HL-60 (cell line): Measurements from ENCODE around the gene CCDC88A.

Source experiments
- GABPA ChIP-seq: IDR thresholded peaks from 2 replicates; pipeline ENCODE4 v1.6.1; 2012; ENCODE audit warnings: low read depth
- POLR2AphosphoS5 ChIP-seq: IDR thresholded peaks from 2 replicates; pipeline ENCODE4 v1.6.1; 2012; ENCODE audit warnings: low read depth
- SPI1 ChIP-seq: IDR thresholded peaks from 2 replicates; pipeline ENCODE4 v1.6.1; 2012; ENCODE audit warnings: low read depth, mild to moderate bottlenecking, borderline replicate concordance
- TF ChIP-seq, protein P1 (sequence below): IDR thresholded peaks from one replicate; pipeline ENCODE4 v1.5.1; 2011; ENCODE audit warnings: low read length, control low read depth, inconsistent platforms; ENCODE audit not compliant: insufficient read depth

DNA sequence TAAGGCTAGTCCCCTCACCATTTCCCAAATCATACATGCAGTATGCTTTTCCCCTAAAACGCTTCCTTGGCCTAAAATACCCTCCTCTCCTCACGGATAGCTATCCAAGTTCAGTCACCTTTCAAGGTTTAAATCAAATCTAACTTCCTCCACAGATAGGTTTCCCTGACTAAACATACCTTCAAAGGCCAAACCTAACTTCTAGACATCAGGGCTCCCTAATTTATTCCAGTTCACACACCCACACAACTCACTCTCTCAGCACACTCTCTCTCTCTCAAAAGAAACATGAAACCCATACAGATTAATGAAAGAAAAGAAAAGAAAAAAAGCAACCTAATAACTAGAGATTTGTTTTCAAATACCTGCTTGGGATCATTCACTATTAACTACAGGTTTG is 14.5 kb downstream of the CCDC88A start:
- TF ChIP-seq, protein P1, sequence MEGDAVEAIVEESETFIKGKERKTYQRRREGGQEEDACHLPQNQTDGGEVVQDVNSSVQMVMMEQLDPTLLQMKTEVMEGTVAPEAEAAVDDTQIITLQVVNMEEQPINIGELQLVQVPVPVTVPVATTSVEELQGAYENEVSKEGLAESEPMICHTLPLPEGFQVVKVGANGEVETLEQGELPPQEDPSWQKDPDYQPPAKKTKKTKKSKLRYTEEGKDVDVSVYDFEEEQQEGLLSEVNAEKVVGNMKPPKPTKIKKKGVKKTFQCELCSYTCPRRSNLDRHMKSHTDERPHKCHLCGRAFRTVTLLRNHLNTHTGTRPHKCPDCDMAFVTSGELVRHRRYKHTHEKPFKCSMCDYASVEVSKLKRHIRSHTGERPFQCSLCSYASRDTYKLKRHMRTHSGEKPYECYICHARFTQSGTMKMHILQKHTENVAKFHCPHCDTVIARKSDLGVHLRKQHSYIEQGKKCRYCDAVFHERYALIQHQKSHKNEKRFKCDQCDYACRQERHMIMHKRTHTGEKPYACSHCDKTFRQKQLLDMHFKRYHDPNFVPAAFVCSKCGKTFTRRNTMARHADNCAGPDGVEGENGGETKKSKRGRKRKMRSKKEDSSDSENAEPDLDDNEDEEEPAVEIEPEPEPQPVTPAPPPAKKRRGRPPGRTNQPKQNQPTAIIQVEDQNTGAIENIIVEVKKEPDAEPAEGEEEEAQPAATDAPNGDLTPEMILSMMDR = no peak
- TF ChIP-seq POLR2AphosphoS5 (no peak), GABPA (no peak), SPI1 (no peak)
